Measurements from ENCODE around the gene URI1. TPM values are rescaled to one million over a fixed set of nuclear protein-coding genes. Genes with fewer than 3 reads are reported as not detected.

The URI1 gene
- total RNA-seq, 1 donor from 2014 or later: 101 TPM

GRCh38 chr19:30000862-30001261, 58.8 kb downstream of the URI1 start:
- Histone ChIP-seq H3K27me3 (ENCODE audit: control insufficient read depth, insufficient read depth, low read length) (no peaks in the 10 kb centered on the region), H3K36me3 (ENCODE audit: control insufficient read depth, insufficient read depth, low read length) (no peaks in the 10 kb centered on the region), H3K4me3 (ENCODE audit: low read depth, low read length) (no peak overlapping the region)
- DNase-seq (ENCODE audit: low read depth): no peak
- no peak for FAIRE-seq
- TF ChIP-seq CTCF (IDR thresholded peaks at IDR 0.05; ENCODE audit: insufficient read depth, low read length, severe bottlenecking): no peak

GRCh38 chr19:30001301-30001700, 59.3 kb downstream of the URI1 start:
- H3K36me3 ChIP-seq (ENCODE audit: control insufficient read depth, insufficient read depth, low read length): no peaks in the 10 kb centered on the region
- no peak overlapping the region for H3K4me3 ChIP-seq (ENCODE audit: low read depth, low read length)
- no peak for DNase-seq (ENCODE audit: low read depth)
- H3K27me3 ChIP-seq (ENCODE audit: control insufficient read depth, insufficient read depth, low read length): no peaks in the 10 kb centered on the region
- no peak for FAIRE-seq
- TF ChIP-seq CTCF (IDR thresholded peaks at IDR 0.05; ENCODE audit: insufficient read depth, low read length, severe bottlenecking): no peak

GRCh38 chr19:30001791-30002190, 59.8 kb downstream of the URI1 start:
- TF ChIP-seq CTCF (IDR thresholded peaks at IDR 0.05; ENCODE audit: insufficient read depth, low read length, severe bottlenecking): no peak
- Histone ChIP-seq H3K36me3 (ENCODE audit: control insufficient read depth, insufficient read depth, low read length) (no peaks in the 10 kb centered on the region), H3K27me3 (ENCODE audit: control insufficient read depth, insufficient read depth, low read length) (no peaks in the 10 kb centered on the region), H3K4me3 (ENCODE audit: low read depth, low read length) (no peak overlapping the region)
- DNase-seq (ENCODE audit: low read depth) (peak; percentile 3), FAIRE-seq (no peak)

- no peak overlapping the region for H3K4me3 ChIP-seq (ENCODE audit: low read depth, low read length)
- no peaks in the 10 kb centered on the region for H3K27me3 ChIP-seq (ENCODE audit: control insufficient read depth, insufficient read depth, low read length)
- FAIRE-seq (no peak), DNase-seq (ENCODE audit: low read depth) (no peak)
- TF ChIP-seq CTCF (IDR thresholded peaks at IDR 0.05; ENCODE audit: insufficient read depth, low read length, severe bottlenecking): no peak
- no peaks in the 10 kb centered on the region for H3K36me3 ChIP-seq (ENCODE audit: control insufficient read depth, insufficient read depth, low read length)
Observed at GRCh38 chr19:30003866-30004265, 61.8 kb downstream of the URI1 start.

- Histone ChIP-seq H3K36me3 (ENCODE audit: control insufficient read depth, insufficient read depth, low read length) (no peaks in the 10 kb centered on the region), H3K27me3 (ENCODE audit: control insufficient read depth, insufficient read depth, low read length) (no peaks in the 10 kb centered on the region), H3K4me3 (ENCODE audit: low read depth, low read length) (no peak overlapping the region)
- FAIRE-seq (no peak), DNase-seq (ENCODE audit: low read depth) (no peak)
- TF ChIP-seq CTCF (IDR thresholded peaks at IDR 0.05; ENCODE audit: insufficient read depth, low read length, severe bottlenecking): no peak
Observed at GRCh38 chr19:30004403-30004802, 62.4 kb downstream of the URI1 start.

- H3K27me3 ChIP-seq (ENCODE audit: control insufficient read depth, insufficient read depth, low read length): no peaks in the 10 kb centered on the region
- no peak overlapping the region for H3K4me3 ChIP-seq (ENCODE audit: low read depth, low read length)
- FAIRE-seq (no peak), DNase-seq (ENCODE audit: low read depth) (no peak)
- H3K36me3 ChIP-seq (ENCODE audit: control insufficient read depth, insufficient read depth, low read length): peaks cover 3% of the 10 kb centered on the region
- TF ChIP-seq CTCF (IDR thresholded peaks at IDR 0.05; ENCODE audit: insufficient read depth, low read length, severe bottlenecking): no peak
Observed at GRCh38 chr19:30006207-30006606, 64.2 kb downstream of the URI1 start.
